Panc1 (cell line): Measurements from ENCODE around the gene SLC1A2. TPM values are rescaled to one million over a fixed set of nuclear protein-coding genes. Genes with fewer than 3 reads are reported as not detected.

Experiments
- ATAC-seq: fragments of 200-7000 bp; cut with Tn5 transposase; 2 replicates; pipeline ENCODE4 v1.9.1; 2020; ENCODE audit warnings: mild to moderate bottlenecking, moderate library complexity
- BruUV-seq: library from RNA; stranded (reverse); fragments of 400-500 nt; replicated peaks from 2 replicates; lab custom pipeline; 2021; lab: Mats Ljungman, UMichigan
- CTCF ChIA-PET: fragments of 300-600 bp; sonication (Branson Sonifier 250); formaldehyde crosslinking; loops from one replicate; lab custom pipeline; 2022; ENCODE audit warnings: antibody characterized with exemption; lab: Charles Lee
- POLR2A ChIA-PET: fragments of 300-600 bp; sonication (Branson Sonifier 250); formaldehyde crosslinking; loops from one replicate; lab custom pipeline; 2022; ENCODE audit warnings: antibody characterized with exemption; lab: Charles Lee
- DNase-seq: peaks from one replicate; pipeline ENCODE4 v3.0.0-alpha.2; 2010; ENCODE audit warnings: low read depth, low spot score
- H3K27ac ChIP-seq: 2 replicates; pipeline ENCODE4 v1.5.1; 2011; ENCODE audit warnings: mild to moderate bottlenecking, low read length, inconsistent platforms
- H3K27me3 ChIP-seq: fragments of 200-500 bp; sonication (Bioruptor generic); 2 replicates; pipeline ENCODE4 v1.6.0; 2014; ENCODE audit warnings: low read length, inconsistent platforms; ENCODE audit not compliant: control insufficient read depth, insufficient read depth
- H3K36me3 ChIP-seq: fragments of 200-500 bp; sonication (Bioruptor generic); 2 replicates; pipeline ENCODE4 v1.5.1; 2014; ENCODE audit warnings: inconsistent platforms, mild to moderate bottlenecking, low read length, moderate library complexity; ENCODE audit not compliant: control insufficient read depth, insufficient read depth
- H3K4me1 ChIP-seq: 2 replicates; pipeline ENCODE4 v1.5.1; 2011; ENCODE audit warnings: inconsistent platforms, mild to moderate bottlenecking, low read length, moderate library complexity; ENCODE audit not compliant: control insufficient read depth, insufficient read depth
- H3K4me3 ChIP-seq, 2 experiments: 2 replicates each; pipeline ENCODE4 v1.5.1; 2011 to 2012; ENCODE audit warnings: low read depth in 2 of 2, low read length in 2 of 2, mild to moderate bottlenecking in 2 of 2, inconsistent platforms in 1 of 2, moderate library complexity in 1 of 2
- H3K9me3 ChIP-seq: fragments of 200-500 bp; sonication (Bioruptor generic); 2 replicates; pipeline ENCODE4 v1.5.1; 2014; ENCODE audit warnings: low read depth, mild to moderate bottlenecking, inconsistent platforms, low read length, moderate library complexity; ENCODE audit not compliant: control insufficient read depth, insufficient read depth
- CTCF ChIP-seq: fragments of 450-650 bp; IDR thresholded peaks from 2 replicates; pipeline ENCODE4 v1.5.1; 2017; ENCODE audit warnings: mild to moderate bottlenecking
- POLR2AphosphoS5 ChIP-seq: IDR thresholded peaks from 2 replicates; pipeline ENCODE4 v1.6.1; 2012; ENCODE audit warnings: mild to moderate bottlenecking, low read depth, low read length, moderate library complexity
- SIN3A ChIP-seq: IDR thresholded peaks from 2 replicates; pipeline ENCODE4 v1.6.1; 2012; ENCODE audit warnings: low read depth, mild to moderate bottlenecking, low read length, moderate library complexity, borderline replicate concordance; ENCODE audit not compliant: insufficient read depth
- TCF7L2 ChIP-seq: IDR thresholded peaks from 2 replicates; pipeline ENCODE4 v1.6.1; 2011; ENCODE audit warnings: mild to moderate bottlenecking, low read depth, low read length, inconsistent platforms
- in situ Hi-C: cut with HindIII; loops from 2 replicates; pipeline ENCODE4 v1.10.0; 2016; ENCODE audit warnings: low sequenced_read_pairs, low pct_unique_long_range_greater_than_20kb
- intact Hi-C: fragments of 100-400 bp; cut with micrococcal nuclease; formaldehyde crosslinking; loops from one replicate; pipeline ENCODE4 v1.10.0; 2022; ENCODE audit not compliant: unreplicated experiment
- total RNA-seq: library from RNA; stranded (reverse); gene quantifications from one replicate; pipeline ENCODE4 v1.2.1, GENCODE V29; 2021; ENCODE audit not compliant: unreplicated experiment
- TF ChIP-seq, protein P1 (sequence below), 2 experiments: IDR thresholded peaks; 2 replicates each; pipeline ENCODE4 v1.6.1; 2011 to 2012; ENCODE audit warnings: low read depth in 2 of 2, control low read depth in 1 of 2, low read length in 1 of 2, mild to moderate bottlenecking in 1 of 2, moderate library complexity in 1 of 2; ENCODE audit not compliant: insufficient read depth in 1 of 2

Gene SLC1A2
- total RNA-seq, 1 experiment from 2014 or later, result 0.21 TPM

DNA sequence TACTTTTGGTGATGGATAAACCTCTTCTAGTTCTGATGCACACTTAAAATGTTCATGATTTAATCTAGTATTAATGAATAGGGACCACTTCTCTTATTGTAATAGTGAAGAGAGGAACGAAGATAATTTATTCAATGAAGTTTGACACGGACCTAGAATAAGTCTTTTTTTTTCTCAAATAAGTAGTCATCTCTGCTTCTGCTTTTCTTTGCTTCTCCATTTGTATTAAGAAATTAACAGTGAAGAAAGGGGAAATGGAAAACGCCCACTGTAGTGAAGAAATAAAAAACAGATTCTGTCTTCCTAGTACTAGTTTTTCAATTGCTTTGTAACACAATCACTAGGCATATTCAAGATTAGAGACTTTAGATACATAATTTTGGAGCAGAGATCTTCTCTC, 207.4 kb downstream of the SLC1A2 start:
- TF ChIP-seq CTCF (no peak), TCF7L2 (no peak), SIN3A (no peak), POLR2AphosphoS5 (no peak)
- TF ChIP-seq, protein P1, sequence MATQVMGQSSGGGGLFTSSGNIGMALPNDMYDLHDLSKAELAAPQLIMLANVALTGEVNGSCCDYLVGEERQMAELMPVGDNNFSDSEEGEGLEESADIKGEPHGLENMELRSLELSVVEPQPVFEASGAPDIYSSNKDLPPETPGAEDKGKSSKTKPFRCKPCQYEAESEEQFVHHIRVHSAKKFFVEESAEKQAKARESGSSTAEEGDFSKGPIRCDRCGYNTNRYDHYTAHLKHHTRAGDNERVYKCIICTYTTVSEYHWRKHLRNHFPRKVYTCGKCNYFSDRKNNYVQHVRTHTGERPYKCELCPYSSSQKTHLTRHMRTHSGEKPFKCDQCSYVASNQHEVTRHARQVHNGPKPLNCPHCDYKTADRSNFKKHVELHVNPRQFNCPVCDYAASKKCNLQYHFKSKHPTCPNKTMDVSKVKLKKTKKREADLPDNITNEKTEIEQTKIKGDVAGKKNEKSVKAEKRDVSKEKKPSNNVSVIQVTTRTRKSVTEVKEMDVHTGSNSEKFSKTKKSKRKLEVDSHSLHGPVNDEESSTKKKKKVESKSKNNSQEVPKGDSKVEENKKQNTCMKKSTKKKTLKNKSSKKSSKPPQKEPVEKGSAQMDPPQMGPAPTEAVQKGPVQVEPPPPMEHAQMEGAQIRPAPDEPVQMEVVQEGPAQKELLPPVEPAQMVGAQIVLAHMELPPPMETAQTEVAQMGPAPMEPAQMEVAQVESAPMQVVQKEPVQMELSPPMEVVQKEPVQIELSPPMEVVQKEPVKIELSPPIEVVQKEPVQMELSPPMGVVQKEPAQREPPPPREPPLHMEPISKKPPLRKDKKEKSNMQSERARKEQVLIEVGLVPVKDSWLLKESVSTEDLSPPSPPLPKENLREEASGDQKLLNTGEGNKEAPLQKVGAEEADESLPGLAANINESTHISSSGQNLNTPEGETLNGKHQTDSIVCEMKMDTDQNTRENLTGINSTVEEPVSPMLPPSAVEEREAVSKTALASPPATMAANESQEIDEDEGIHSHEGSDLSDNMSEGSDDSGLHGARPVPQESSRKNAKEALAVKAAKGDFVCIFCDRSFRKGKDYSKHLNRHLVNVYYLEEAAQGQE (IDR thresholded peaks at IDR 0.05; ENCODE audit: insufficient read depth in 1 of 2, low read depth in 2 of 2, low read length in 1 of 2), result no peak
- Histone ChIP-seq H3K4me1 (peaks cover 73% of the 10 kb centered on the region), H3K36me3 (peaks cover 48% of the 10 kb centered on the region), H3K27ac (peak overlapping the region; percentile 60), H3K27me3 (no peaks in the 10 kb centered on the region), H3K4me3 (no peak overlapping the region), H3K9me3 (no peaks in the 10 kb centered on the region)
- ChIA-PET CTCF (no interaction called here), POLR2A (no interaction called here)
- no TSS peak for BruUV-seq
- intact Hi-C loops, result no loop called here
- DNase-seq (no peak), ATAC-seq (no peak)
- in situ Hi-C loops, result no loop called here

- no peak overlapping the region for H3K4me3 ChIP-seq
- in situ Hi-C loops, result no loop called here
- H3K4me1 ChIP-seq, result peaks cover 72% of the 10 kb centered on the region
- H3K27me3 ChIP-seq, result no peaks in the 10 kb centered on the region
- intact Hi-C loops, result no loop called here
- no peak for TF ChIP-seq TCF7L2
- TF ChIP-seq, protein P1 (IDR thresholded peaks at IDR 0.05; ENCODE audit: insufficient read depth in 1 of 2, low read depth in 2 of 2, low read length in 1 of 2), result 0 out of 4 replicates have a peak, but pooled peaks of 1 of the 2 experiments have one; percentile 13
- peak overlapping the region; percentile 68 for H3K27ac ChIP-seq
- ChIA-PET POLR2A (interaction anchor here (0.6 kb wide), 1 partner anchor 325 kb away, joined by 8 read pairs; no protein-coding TSS in a partner anchor), CTCF (no interaction called here)
- no peaks in the 10 kb centered on the region for H3K9me3 ChIP-seq
- DNase-seq (no peak), ATAC-seq (0 out of 2 replicates have a peak, but pooled peaks have one; percentile 9)
- TSS peak; percentile 0 for BruUV-seq
- peaks cover 46% of the 10 kb centered on the region for H3K36me3 ChIP-seq
Observed at GRCh38 chr11:35210876-35211546, 208.3 kb downstream of the SLC1A2 start.
